HepG2 (cell line): ENCODE measurements around the gene MAP3K20. TPM values are rescaled to one million over a fixed set of nuclear protein-coding genes. Genes with fewer than 3 reads are reported as not detected.

ENCODE experiments used
- ATAC-seq: fragments of 200-7000 bp; cut with Tn5 transposase; 3 replicates; pipeline ENCODE4 v1.9.1; 2020; ENCODE audit warnings: mild to moderate bottlenecking, moderate library complexity
- BruUV-seq: library from RNA; stranded (reverse); fragments of 400-500 nt; replicated peaks from 2 replicates; lab custom pipeline; 2021; lab: Mats Ljungman, UMichigan
- CTCF ChIA-PET: fragments of 300-600 bp; formaldehyde crosslinking; extraction: SDS; loops from one replicate; lab custom pipeline; 2021; ENCODE audit warnings: low total read pairs, inconsistent platforms, low intra/inter-chr PET ratio; lab: Yijun Ruan, JAX
- POLR2A ChIA-PET: fragments of 350-600 bp; sonication (Branson Sonifier 250); formaldehyde crosslinking; loops from one replicate; lab custom pipeline; 2020; ENCODE audit warnings: antibody characterized with exemption, inconsistent platforms; lab: Yijun Ruan, JAX
- DNase-seq: peaks from one replicate; pipeline ENCODE4 v3.0.0-alpha.2; 2015; ENCODE audit warnings: low spot score
- FAIRE-seq: peaks from 3 replicates; lab custom pipeline; 2011; peaks lifted over from hg19 to GRCh38; lab: Jason Lieb, UNC
- H2AFZ ChIP-seq: one replicate; pipeline ENCODE4 v1.6.1; 2011; ENCODE audit warnings: low read length, inconsistent platforms
- H3K27ac ChIP-seq: fragments of 300-600 bp; 3 replicates; pipeline ENCODE4 v1.8.0; 2011; ENCODE audit warnings: mixed run types, mild to moderate bottlenecking, mixed read lengths, low read length, inconsistent platforms; ENCODE audit not compliant: insufficient read depth; ENCODE audit errors: extremely low read length
- H3K27me3 ChIP-seq, 2 experiments: fragments of 200-600 bp in 1 of 2; 2 replicates in 1 of 2; 3 replicates in 1 of 2; pipeline versions ENCODE4 v1.6.0 to v1.8.0; 2011; ENCODE audit warnings: low read length in 2 of 2, mild to moderate bottlenecking in 2 of 2, moderate library complexity in 2 of 2, inconsistent platforms in 1 of 2; ENCODE audit not compliant: insufficient read depth in 2 of 2, control insufficient read depth in 1 of 2
- H3K36me3 ChIP-seq, 2 experiments: fragments of 200-600 bp in 1 of 2; replicated peaks in 1 of 2; 2 replicates in 1 of 2; 3 replicates in 1 of 2; pipeline versions ENCODE4 v1.5.1 to v1.8.0; 2011; ENCODE audit warnings: low read length in 2 of 2, inconsistent platforms in 1 of 2; ENCODE audit not compliant: insufficient read depth in 2 of 2, control insufficient read depth in 1 of 2
- H3K4me1 ChIP-seq: 2 replicates; pipeline ENCODE4 v1.5.1; 2012; ENCODE audit warnings: low read length, inconsistent platforms; ENCODE audit not compliant: insufficient read depth
- H3K4me2 ChIP-seq: 2 replicates; pipeline ENCODE4 v1.6.0; 2011; ENCODE audit warnings: low read depth, low read length, inconsistent platforms
- H3K4me3 ChIP-seq, 3 experiments: fragments of 200-600 bp in 1 of 3; sonication (generic), shearing (Covaris generic) in 1 of 3; replicated peaks in 1 of 3; 2 replicates each; pipeline ENCODE4 v1.5.1; 2011 to 2016; ENCODE audit warnings: low read length in 3 of 3, inconsistent platforms in 2 of 3, low read depth in 2 of 3, mild to moderate bottlenecking in 2 of 3, control low read depth in 1 of 3, mixed read lengths in 1 of 3; ENCODE audit not compliant: insufficient read depth in 1 of 3
- H3K79me2 ChIP-seq: one replicate; pipeline ENCODE4 v1.6.1; 2011; ENCODE audit warnings: low read length, inconsistent platforms; ENCODE audit not compliant: insufficient read depth
- H3K9ac ChIP-seq: 2 replicates; pipeline ENCODE4 v1.6.0; 2011; ENCODE audit warnings: mild to moderate bottlenecking, low read depth, low read length, inconsistent platforms; ENCODE audit not compliant: insufficient read depth
- H3K9me3 ChIP-seq: 2 replicates; pipeline ENCODE4 v1.5.1; 2012; ENCODE audit warnings: mild to moderate bottlenecking, low read length
- H4K20me1 ChIP-seq: 2 replicates; pipeline ENCODE4 v1.6.0; 2011; ENCODE audit warnings: inconsistent platforms, mild to moderate bottlenecking, low read length, moderate library complexity; ENCODE audit not compliant: insufficient read depth
- AHDC1 ChIP-seq: sonication (generic); formaldehyde crosslinking; IDR thresholded peaks from 2 replicates; pipeline ENCODE4 v1.5.1; 2020; ENCODE audit warnings: mild to moderate bottlenecking, missing genetic modification reagents, borderline replicate concordance
- ASH2L ChIP-seq: fragments of 300-600, 200-600 bp; sonication (generic); IDR thresholded peaks from 2 replicates; pipeline ENCODE4 v1.7.0; 2017; ENCODE audit warnings: low read depth, mild to moderate bottlenecking, moderate library complexity, mixed read lengths, low read length; ENCODE audit not compliant: insufficient read length
- FOXO4 ChIP-seq: sonication (generic); formaldehyde crosslinking; conservative IDR thresholded peaks from 2 replicates; pipeline ENCODE4 v1.8.1; 2023; ENCODE audit warnings: missing genetic modification reagents
- HIVEP1 ChIP-seq: sonication (generic); formaldehyde crosslinking; IDR thresholded peaks from 2 replicates; pipeline ENCODE4 v1.4.0; 2020; ENCODE audit warnings: mild to moderate bottlenecking, missing genetic modification reagents
- HNRNPH1 ChIP-seq: fragments of 200-400 bp; formaldehyde crosslinking; optimal IDR thresholded peaks from 2 replicates; pipeline ENCODE3; 2017; ENCODE audit warnings: mild to moderate bottlenecking, low read depth, low read length
- JUN ChIP-seq: sonication (generic); formaldehyde crosslinking; IDR thresholded peaks from 2 replicates; pipeline ENCODE4 v1.4.0; 2020; ENCODE audit warnings: mild to moderate bottlenecking, missing genetic modification reagents
- KDM3A ChIP-seq: IDR thresholded peaks from 2 replicates; pipeline ENCODE4 v1.6.1; 2018; ENCODE audit warnings: low read depth, missing compliant biosample characterization
- MIER2 ChIP-seq: IDR thresholded peaks from 2 replicates; pipeline ENCODE4 v1.6.1; 2016; ENCODE audit warnings: missing biosample characterization, missing genetic modification reagents
- NFE2L1 ChIP-seq: sonication (generic); formaldehyde crosslinking; IDR thresholded peaks from 2 replicates; pipeline ENCODE4 v1.4.0; 2020; ENCODE audit warnings: missing genetic modification reagents, mild to moderate bottlenecking, borderline replicate concordance
- PRDM10 ChIP-seq: sonication (generic); formaldehyde crosslinking; IDR thresholded peaks from 2 replicates; pipeline ENCODE4 v1.4.0; 2020; ENCODE audit warnings: low read depth, missing genetic modification reagents
- U2AF1 ChIP-seq: fragments of 200-400 bp; formaldehyde crosslinking; optimal IDR thresholded peaks from 2 replicates; pipeline ENCODE3; 2017; ENCODE audit warnings: mild to moderate bottlenecking, low read depth, low read length
- ZNF335 ChIP-seq: sonication (generic); formaldehyde crosslinking; IDR thresholded peaks from 2 replicates; pipeline ENCODE4 v1.4.0; 2020; ENCODE audit warnings: missing genetic modification reagents
- ZNF580 ChIP-seq: IDR thresholded peaks from 2 replicates; pipeline ENCODE4 v1.6.1; 2016; ENCODE audit warnings: low read depth, borderline replicate concordance
- WGBS: methylation state at CpG from one replicate; pipeline ENCODE4 v1.1.6; 2017; ENCODE audit warnings: low lambda C conversion rate; 5-methylcytosine and 5-hydroxymethylcytosine counted together
- in situ Hi-C: cut with HindIII; loops from 2 replicates; pipeline ENCODE4 v1.10.0; 2017; ENCODE audit warnings: low pct_unique_long_range_greater_than_20kb; ENCODE audit not compliant: extremely low pct_ligation_motif_present
- intact Hi-C: fragments of 100-400 bp; cut with micrococcal nuclease; formaldehyde crosslinking; loops from one replicate; pipeline ENCODE4 v1.10.0; 2022; ENCODE audit not compliant: unreplicated experiment
- polyA plus RNA-seq, 8 experiments: library from polyadenylated mRNA; depleted of rRNA in 3 of 8; stranded (reverse) in 7 of 8; unstranded in 1 of 8; fragments of >200 nt; fragmentation: Illumina TruSeq in 4 of 8; extraction: Trizol in 4 of 8; gene quantifications; 2 replicates each; pipeline versions ENCODE4 v1.2.1 to v1.2.3, GENCODE V29; 2011 to 2016; ENCODE audit warnings: low read depth in 4 of 8, missing spikeins in 1 of 8, mixed read lengths in 1 of 8; ENCODE audit not compliant: insufficient read depth in 1 of 8
- total RNA-seq, 5 experiments: library from RNA; depleted of rRNA; stranded (reverse); fragments of >200 nt; fragmentation: Illumina TruSeq; extraction: Trizol; gene quantifications; 2 replicates each; pipeline ENCODE4 v1.2.3, GENCODE V29; 2016; ENCODE audit warnings: low read depth in 1 of 5

The MAP3K20 gene
- total and polyA plus RNA-seq, 2 of the 13 experiments (the other 11 are each of a cell fraction or from before 2014, with no cell fraction given) = 5.2 to 13.5 TPM

GRCh38 chr2:173221937-173222594 lies 146.4 kb downstream of the MAP3K20 start:
- FAIRE-seq = no peak
- DNase-seq = no peak
- CTCF ChIA-PET = no interaction called here
- no peak overlapping the region for H2AFZ ChIP-seq
- no peak overlapping the region for H3K9ac ChIP-seq
- BruUV-seq = no TSS peak
- H3K79me2 ChIP-seq = no peaks in the 10 kb centered on the region
- H3K27me3 ChIP-seq = no peaks in the 10 kb centered on the region
- WGBS = 92% methylated on average over 2 of the region's 2 CpGs
- H3K36me3 ChIP-seq = no peaks in the 10 kb centered on the region
- POLR2A ChIA-PET = no interaction called here
- H3K4me3 ChIP-seq = no peak overlapping the region
- H4K20me1 ChIP-seq = no peaks in the 10 kb centered on the region
- peaks cover 20% of the 10 kb centered on the region for H3K4me1 ChIP-seq
- intact Hi-C loops (loop anchor here (10.0 kb wide), 1 partner anchor 133 kb away; the partner anchor contains the start of gene CDCA7), in situ Hi-C loops (no loop called here)
- no peak overlapping the region for H3K27ac ChIP-seq
- ATAC-seq = no peak
- no peak overlapping the region for H3K4me2 ChIP-seq
- no peaks in the 10 kb centered on the region for H3K9me3 ChIP-seq
- TF ChIP-seq ZNF580 (CRISPR knock-in tag) (no peak), NFE2L1 (no peak), U2AF1 (no peak), KDM3A (CRISPR knock-in tag) (no peak), FOXO4 (no peak), JUN (no peak), ASH2L (no peak), HNRNPH1 (no peak), HIVEP1 (CRISPR knock-in tag) (no peak), ZNF335 (no peak), PRDM10 (CRISPR knock-in tag) (no peak), AHDC1 (no peak), MIER2 (no peak)
